ENCODE data around the gene KLHDC4. TPM values are rescaled to one million over a fixed set of nuclear protein-coding genes. Genes with fewer than 3 reads are reported as not detected.

Gene KLHDC4
- total and polyA plus RNA-seq, 10 of the 15 experiments (the other 5 are each of a cell fraction or from before 2014, with no cell fraction given) = 0.80 to 62.1 (median 32.8) TPM

DNA sequence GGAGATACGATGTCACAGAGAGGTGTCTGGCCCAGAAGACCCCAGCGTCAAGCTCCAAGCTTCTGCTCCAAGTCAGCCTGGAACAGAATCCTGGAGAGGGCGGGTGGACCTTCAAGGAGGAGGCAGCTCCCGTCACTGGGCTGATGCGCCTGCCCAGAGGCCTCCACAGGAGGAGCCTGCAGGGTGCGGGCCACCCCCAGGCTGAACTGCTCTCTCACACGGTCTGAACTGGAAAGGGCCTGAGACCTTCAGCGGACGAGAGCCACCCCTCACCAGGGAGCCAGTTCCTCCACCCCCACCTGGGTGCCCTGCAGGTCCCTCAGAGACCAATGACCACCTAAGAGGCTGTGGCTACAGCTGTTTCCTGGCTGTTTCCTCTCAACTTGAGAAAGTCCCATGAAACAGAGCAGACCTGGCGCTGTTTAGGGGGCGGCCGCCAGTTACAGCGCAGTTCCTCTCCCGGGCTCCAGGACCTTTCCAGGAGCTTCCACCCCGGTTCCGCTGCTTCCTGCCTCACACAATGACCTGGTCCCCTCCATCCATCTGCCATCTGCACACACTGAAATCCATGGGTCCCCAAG is 36.0 kb upstream of the KLHDC4 start:
- no peaks in the 10 kb centered on the region for H3K27me3 ChIP-seq (replicated peaks in 1 of 2; ENCODE audit: control insufficient read depth in 2 of 2, insufficient read depth in 2 of 2, low read length in 1 of 2)
- H3K4me3 ChIP-seq = no peak overlapping the region
- intact Hi-C loops (cut with micrococcal nuclease; ENCODE audit: unreplicated experiment) = no loop called here
- H3K4me1 ChIP-seq (ENCODE audit: control insufficient read depth, insufficient read depth, low read length) = peaks cover 19% of the 10 kb centered on the region
- CTCF ChIA-PET = interaction anchor here (1.0 to 1.4 kb wide), 2 partner anchors 33 to 70 kb away, joined by 3 to 4 read pairs; no protein-coding TSS in a partner anchor
- BruUV-seq (replicated peaks) = no TSS peak
- DNase-seq (ENCODE audit: low read depth, low spot score) (no peak), FAIRE-seq (no peak), ATAC-seq (no peak)
- no peaks in the 10 kb centered on the region for H3K36me3 ChIP-seq (ENCODE audit: control insufficient read depth in 2 of 2, insufficient read depth in 2 of 2, low read length in 1 of 2)
- H3K79me2 ChIP-seq (ENCODE audit: control insufficient read depth, insufficient read depth, low read length) = no peaks in the 10 kb centered on the region
- no peaks in the 10 kb centered on the region for H4K20me1 ChIP-seq (ENCODE audit: control insufficient read depth, insufficient read depth)
- H3K9ac ChIP-seq (ENCODE audit: control insufficient read depth, insufficient read depth, low read length) = no peak overlapping the region
- H3K9me3 ChIP-seq (replicated peaks; ENCODE audit: control insufficient read depth, insufficient read depth, low read length) = no peaks in the 10 kb centered on the region
- 84% methylated on average over 14 of the region's 16 CpGs for WGBS (ENCODE audit: insufficient coverage, insufficient replicate concordance, low lambda C conversion rate, missing lambda C conversion rate)
- no peak overlapping the region for H3K27ac ChIP-seq (ENCODE audit: control insufficient read depth, insufficient read depth)
- no peak for TF ChIP-seq TAF1 (IDR thresholded peaks at IDR 0.05; ENCODE audit: borderline replicate concordance, low read depth, low read length)
- TF ChIP-seq NFYB (IDR thresholded peaks at IDR 0.05; ENCODE audit: insufficient read depth, low read depth, low read length) = no peak
- TF ChIP-seq TCF12 (IDR thresholded peaks at IDR 0.05; ENCODE audit: low read depth, low read length) = no peak
- TF ChIP-seq, protein P1, sequence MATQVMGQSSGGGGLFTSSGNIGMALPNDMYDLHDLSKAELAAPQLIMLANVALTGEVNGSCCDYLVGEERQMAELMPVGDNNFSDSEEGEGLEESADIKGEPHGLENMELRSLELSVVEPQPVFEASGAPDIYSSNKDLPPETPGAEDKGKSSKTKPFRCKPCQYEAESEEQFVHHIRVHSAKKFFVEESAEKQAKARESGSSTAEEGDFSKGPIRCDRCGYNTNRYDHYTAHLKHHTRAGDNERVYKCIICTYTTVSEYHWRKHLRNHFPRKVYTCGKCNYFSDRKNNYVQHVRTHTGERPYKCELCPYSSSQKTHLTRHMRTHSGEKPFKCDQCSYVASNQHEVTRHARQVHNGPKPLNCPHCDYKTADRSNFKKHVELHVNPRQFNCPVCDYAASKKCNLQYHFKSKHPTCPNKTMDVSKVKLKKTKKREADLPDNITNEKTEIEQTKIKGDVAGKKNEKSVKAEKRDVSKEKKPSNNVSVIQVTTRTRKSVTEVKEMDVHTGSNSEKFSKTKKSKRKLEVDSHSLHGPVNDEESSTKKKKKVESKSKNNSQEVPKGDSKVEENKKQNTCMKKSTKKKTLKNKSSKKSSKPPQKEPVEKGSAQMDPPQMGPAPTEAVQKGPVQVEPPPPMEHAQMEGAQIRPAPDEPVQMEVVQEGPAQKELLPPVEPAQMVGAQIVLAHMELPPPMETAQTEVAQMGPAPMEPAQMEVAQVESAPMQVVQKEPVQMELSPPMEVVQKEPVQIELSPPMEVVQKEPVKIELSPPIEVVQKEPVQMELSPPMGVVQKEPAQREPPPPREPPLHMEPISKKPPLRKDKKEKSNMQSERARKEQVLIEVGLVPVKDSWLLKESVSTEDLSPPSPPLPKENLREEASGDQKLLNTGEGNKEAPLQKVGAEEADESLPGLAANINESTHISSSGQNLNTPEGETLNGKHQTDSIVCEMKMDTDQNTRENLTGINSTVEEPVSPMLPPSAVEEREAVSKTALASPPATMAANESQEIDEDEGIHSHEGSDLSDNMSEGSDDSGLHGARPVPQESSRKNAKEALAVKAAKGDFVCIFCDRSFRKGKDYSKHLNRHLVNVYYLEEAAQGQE (IDR thresholded peaks at IDR 0.05; ENCODE audit: low read depth, low read length) = no peak
- TF ChIP-seq SREBF1 (IDR thresholded peaks at IDR 0.05; ENCODE audit: low read length) = no peak
- TF ChIP-seq, protein P2, sequence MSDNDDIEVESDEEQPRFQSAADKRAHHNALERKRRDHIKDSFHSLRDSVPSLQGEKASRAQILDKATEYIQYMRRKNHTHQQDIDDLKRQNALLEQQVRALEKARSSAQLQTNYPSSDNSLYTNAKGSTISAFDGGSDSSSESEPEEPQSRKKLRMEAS (IDR thresholded peaks at IDR 0.05; ENCODE audit: low read depth, low read length) = no peak
- TF ChIP-seq MTA2 (IDR thresholded peaks at IDR 0.05; ENCODE audit: low read depth) = no peak
- TF ChIP-seq CREB1 (IDR thresholded peaks at IDR 0.05; ENCODE audit: low read depth) = no peak
- TF ChIP-seq PAX5 (IDR thresholded peaks at IDR 0.05; ENCODE audit: borderline replicate concordance, low read depth, low read length) = no peak
- no peak for TF ChIP-seq CEBPB (IDR thresholded peaks at IDR 0.05; ENCODE audit: borderline replicate concordance in 1 of 2, low read depth in 2 of 2, low read length in 2 of 2)
- TF ChIP-seq CHD1 (IDR thresholded peaks at IDR 0.05; ENCODE audit: low read depth, low read length) = no peak
- POLR2A ChIA-PET = no interaction called here
- no peak overlapping the region for H3K4me2 ChIP-seq (ENCODE audit: control insufficient read depth, insufficient read depth)
- no peak overlapping the region for H2AFZ ChIP-seq (ENCODE audit: control insufficient read depth, low read depth, low read length)
- SMC1A ChIA-PET (ENCODE audit: uncharacterized antibody, unreplicated experiment) = no interaction called here
- in situ Hi-C loops (cut with MboI) = no loop called here
- RAD21 ChIA-PET (ENCODE audit: unreplicated experiment) = no interaction called here

All from GM12878 (cell line).